T-cell (primary cell): ENCODE results near the gene WDR93. TPM values are rescaled to one million over a fixed set of nuclear protein-coding genes. Genes with fewer than 3 reads are reported as not detected.

ENCODE experiments used
- ATAC-seq, 4 experiments: fragments of 200-7000 bp in 3 of 4; fragments of 150-1000 bp in 1 of 4; cut with Tn5 transposase; replicated peaks in 1 of 4; 1 replicate in 3 of 4; 2 replicates in 1 of 4; pipeline ENCODE4 v1.10.0; 2021; ENCODE audit warnings: moderate library complexity in 3 of 4, mild to moderate bottlenecking in 2 of 4, moderate number of reproducible peaks in 1 of 4
- CTCF ChIA-PET, 2 donors: fragments of 300-600 bp; sonication (Branson Sonifier 250); formaldehyde crosslinking; loops; one replicate each; lab custom pipeline; 2022; ENCODE audit warnings: antibody characterized with exemption in 2 of 2; lab: Charles Lee
- POLR2A ChIA-PET, 2 donors: fragments of 300-600 bp; sonication (Branson Sonifier 250); formaldehyde crosslinking; loops; one replicate each; lab custom pipeline; 2022; ENCODE audit warnings: antibody characterized with exemption in 2 of 2; lab: Charles Lee
- DNase-seq, 35 experiments: peaks; one replicate each; pipeline versions ENCODE4 v3.0.0 to v3.0.0-alpha.2; 2013 to 2023
- H3K27ac ChIP-seq: one replicate; pipeline ENCODE4 v1.5.1; 2013; ENCODE audit warnings: low read length
- H3K27me3 ChIP-seq, 2 experiments: replicated peaks in 1 of 2; 1 replicate in 1 of 2; 2 replicates in 1 of 2; pipeline versions ENCODE4 v1.6.1 to v1.7.0; 2013; ENCODE audit warnings: low read length in 1 of 2, mixed read lengths in 1 of 2; ENCODE audit not compliant: control insufficient read depth in 2 of 2, insufficient read depth in 2 of 2; ENCODE audit errors: extremely low read depth in 1 of 2
- H3K36me3 ChIP-seq, 2 donors: 1 replicate in 1 of 2; 2 replicates in 1 of 2; pipeline versions ENCODE4 v1.6.1 to v1.7.0; 2013; ENCODE audit warnings: low read length in 1 of 2; ENCODE audit not compliant: control insufficient read depth in 2 of 2, insufficient read depth in 1 of 2; ENCODE audit errors: extremely low read depth in 1 of 2
- H3K4me1 ChIP-seq, 2 experiments: 1 replicate in 1 of 2; 2 replicates in 1 of 2; pipeline versions ENCODE4 v1.6.1 to v1.7.0; 2013; ENCODE audit warnings: low read length in 2 of 2, mixed read lengths in 1 of 2; ENCODE audit not compliant: insufficient read depth in 2 of 2, control insufficient read depth in 1 of 2; ENCODE audit errors: extremely low read depth in 1 of 2
- H3K4me3 ChIP-seq, 2 donors: 1 replicate in 1 of 2; 2 replicates in 1 of 2; pipeline versions ENCODE4 v1.5.1 to v1.7.0; 2013; ENCODE audit warnings: mild to moderate bottlenecking in 2 of 2, low read length in 1 of 2, moderate library complexity in 1 of 2; ENCODE audit not compliant: control insufficient read depth in 1 of 2; ENCODE audit errors: extremely low read depth in 1 of 2
- H3K9me3 ChIP-seq: 2 replicates; pipeline ENCODE4 v1.7.0; 2013
- H3K27ac Mint-ChIP-seq, 2 donors: one replicate each; pipeline ENCODE4 v1.8.0; 2020 to 2021; ENCODE audit warnings: mild to moderate bottlenecking in 2 of 2, mixed read lengths in 2 of 2
- H3K27me3 Mint-ChIP-seq, 2 donors: one replicate each; pipeline ENCODE4 v1.8.0; 2021 to 2022; ENCODE audit warnings: mixed read lengths in 2 of 2
- H3K36me3 Mint-ChIP-seq: one replicate; pipeline ENCODE4 v1.8.0; 2021; ENCODE audit warnings: mixed read lengths
- H3K4me1 Mint-ChIP-seq, 3 donors: one replicate each; pipeline ENCODE4 v1.8.0; 2020 to 2022; ENCODE audit warnings: mixed read lengths in 3 of 3, mild to moderate bottlenecking in 1 of 3
- H3K4me3 Mint-ChIP-seq, 3 donors: one replicate each; pipeline ENCODE4 v1.8.0; 2020 to 2022; ENCODE audit warnings: mild to moderate bottlenecking in 3 of 3, mixed read lengths in 3 of 3, moderate library complexity in 3 of 3
- H3K9me3 Mint-ChIP-seq, 3 donors: one replicate each; pipeline ENCODE4 v1.8.0; 2020 to 2022; ENCODE audit warnings: mixed read lengths in 3 of 3
- WGBS: methylation state at CpG from one replicate; pipeline ENCODE4 v1.1.5; 2013; ENCODE audit warnings: missing lambda C conversion rate; ENCODE audit not compliant: insufficient coverage; 5-methylcytosine and 5-hydroxymethylcytosine counted together
- total RNA-seq, 35 experiments: library from RNA in 6 of 35; stranded (reverse) in 6 of 35; fragments of 120-200 nt in 1 of 35; gene quantifications; one replicate each; pipeline versions ENCODE4 v1.2.1 to v1.2.4 and lab custom pipeline; 2013 to 2026

The WDR93 gene
- total RNA-seq, 5 donors from 2014 or later (not counting 1 experiment from before 2014, with no cell fraction given) = 0.13 to 0.35 TPM; not detected in 3

DNA sequence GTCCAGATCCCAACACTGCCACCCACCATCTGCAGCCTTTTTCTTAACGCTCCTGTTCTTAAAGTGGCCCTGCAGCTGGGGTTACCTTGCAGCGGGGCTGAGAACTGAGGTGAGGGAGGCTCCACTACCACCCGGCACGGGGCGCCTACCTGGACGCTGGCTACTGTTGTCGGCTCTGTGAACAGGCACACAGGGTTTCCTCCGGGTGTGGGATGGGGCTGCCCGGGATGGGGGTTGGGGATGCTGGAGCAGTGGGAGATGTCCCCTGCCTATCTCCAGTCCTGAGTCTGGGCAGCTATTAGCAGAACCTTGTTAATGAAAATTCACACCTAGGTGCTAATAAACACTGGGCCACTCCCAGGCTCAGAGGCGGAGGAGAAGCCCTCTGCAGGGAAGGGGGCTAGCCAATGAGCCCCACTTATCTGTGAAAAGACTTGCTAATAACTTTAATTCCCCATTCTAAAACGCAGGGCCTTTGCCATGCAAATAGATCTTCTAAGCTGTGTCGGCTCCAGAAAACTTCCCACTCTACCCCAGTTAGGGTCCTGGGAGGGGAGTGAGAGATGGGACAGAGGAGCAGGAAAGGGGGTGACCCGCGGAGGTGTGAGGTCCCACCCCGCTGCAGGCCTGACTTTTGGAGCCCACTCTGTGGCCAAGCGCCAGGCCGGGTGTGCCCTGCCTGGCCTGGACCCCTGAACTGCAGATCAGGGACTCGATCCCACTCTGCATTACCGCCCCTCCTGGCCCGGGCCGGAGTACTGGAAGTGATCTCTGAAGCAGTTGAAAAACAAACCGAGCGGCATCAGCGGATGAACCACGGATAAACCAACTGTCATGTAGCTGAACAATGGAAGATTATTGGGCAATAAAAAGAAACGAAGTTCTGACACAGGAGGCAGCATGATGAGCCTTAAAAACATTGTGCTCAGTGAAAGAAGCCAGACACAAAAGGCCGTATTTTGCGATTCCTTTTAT is 57.4 kb downstream of the WDR93 start:
- no peak overlapping the region for H3K27ac ChIP-seq
- peaks cover 0 to 38% of the 10 kb centered on the region in 2 experiments for H3K27me3 ChIP-seq
- DNase-seq (no peak), ATAC-seq (no peak)
- H3K36me3 Mint-ChIP-seq = no peaks in the 10 kb centered on the region
- whole genome bisulfite sequencing = 85% methylated on average over 20 of the region's 28 CpGs
- peaks cover 4 to 5% (median 5%) of the 10 kb centered on the region in 3 donors for H3K4me1 Mint-ChIP-seq
- H3K9me3 ChIP-seq = no peaks in the 10 kb centered on the region
- H3K9me3 Mint-ChIP-seq = no peaks in the 10 kb centered on the region
- POLR2A ChIA-PET = no interaction called here
- H3K27ac Mint-ChIP-seq = no peak overlapping the region
- no peaks in the 10 kb centered on the region for H3K36me3 ChIP-seq
- H3K4me1 ChIP-seq = peaks cover 0 to 14% of the 10 kb centered on the region in 2 experiments
- CTCF ChIA-PET = no interaction called here
- peak overlapping the region in 1 of 3 donors; percentile 77 for H3K4me3 Mint-ChIP-seq
- no peak overlapping the region for H3K4me3 ChIP-seq
- H3K27me3 Mint-ChIP-seq = peaks cover 4 to 8% of the 10 kb centered on the region in 2 donors

DNA sequence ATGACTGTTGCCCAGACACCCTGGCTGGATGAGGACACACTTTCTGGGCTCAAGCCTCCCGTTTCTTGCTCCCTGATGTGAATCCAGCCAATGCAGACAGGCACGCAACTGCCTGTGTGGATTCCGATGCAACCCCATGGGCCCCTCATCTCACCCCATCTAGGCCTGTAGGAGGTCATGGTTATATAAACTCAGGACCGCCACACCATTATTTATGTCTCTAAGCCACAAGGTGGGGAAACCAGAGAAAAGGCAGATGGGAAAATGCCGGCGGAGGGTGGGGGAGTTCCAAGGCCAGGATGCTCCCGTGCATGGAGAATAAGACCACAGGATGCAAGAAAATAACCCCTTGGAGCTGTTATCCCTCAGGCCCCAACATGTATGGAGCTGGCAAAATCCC is 58.4 kb downstream of the WDR93 start:
- ATAC-seq = no peak
- CTCF ChIA-PET = no interaction called here
- Mint-ChIP-seq H3K4me3 (peak overlapping the region; percentile 72 to 79 (median 77)), H3K4me1 (peaks cover 4 to 5% (median 5%) of the 10 kb centered on the region in 3 donors), H3K27ac (no peak overlapping the region), H3K27me3 (peaks cover 4 to 8% of the 10 kb centered on the region in 2 donors), H3K36me3 (no peaks in the 10 kb centered on the region), H3K9me3 (no peaks in the 10 kb centered on the region)
- DNase-seq = no peak
- Histone ChIP-seq H3K27ac (no peak overlapping the region), H3K9me3 (no peaks in the 10 kb centered on the region), H3K27me3 (peaks cover 0 to 31% of the 10 kb centered on the region in 2 experiments), H3K36me3 (no peaks in the 10 kb centered on the region), H3K4me1 (peaks cover 0 to 14% of the 10 kb centered on the region in 2 experiments), H3K4me3 (no peak overlapping the region)
- POLR2A ChIA-PET = no interaction called here
- WGBS = no CpG with 5 or more reads among the region's 7 CpGs

DNA sequence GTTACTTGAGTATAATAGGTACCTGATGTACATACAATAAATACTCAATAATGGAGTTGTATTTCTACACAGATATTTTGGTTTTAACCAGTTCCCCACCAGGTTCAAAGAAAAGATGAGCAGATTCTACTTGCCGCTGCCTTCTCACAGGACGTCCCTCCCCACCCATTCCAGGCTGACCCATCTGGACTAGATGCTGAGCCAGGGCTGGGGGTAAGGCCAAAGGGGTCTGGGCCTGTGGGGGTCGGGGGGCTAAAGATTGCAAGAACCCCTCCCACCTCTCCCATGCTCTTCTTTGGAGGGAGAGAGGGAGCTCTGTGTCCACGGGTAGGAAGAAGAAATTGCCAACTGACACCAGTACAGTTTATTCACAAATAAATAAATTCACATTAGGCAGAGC is 58.9 kb downstream of the WDR93 start:
- Mint-ChIP-seq H3K4me3 (peak overlapping the region; percentile 72 to 79 (median 77)), H3K27ac (peak overlapping the region in 1 of 2 donors; percentile 8), H3K4me1 (peaks cover 4 to 5% (median 5%) of the 10 kb centered on the region in 3 donors), H3K36me3 (no peaks in the 10 kb centered on the region), H3K27me3 (peaks cover 5 to 8% of the 10 kb centered on the region in 2 donors), H3K9me3 (no peaks in the 10 kb centered on the region)
- peaks cover 0 to 14% of the 10 kb centered on the region in 2 experiments for H3K4me1 ChIP-seq
- H3K27me3 ChIP-seq = peaks cover 0 to 30% of the 10 kb centered on the region in 2 experiments
- DNase-seq = no peak
- H3K36me3 ChIP-seq = no peaks in the 10 kb centered on the region
- ChIA-PET POLR2A (no interaction called here), CTCF (no interaction called here)
- H3K4me3 ChIP-seq = no peak overlapping the region
- ATAC-seq = no peak
- WGBS = no CpG with 5 or more reads among the region's 4 CpGs
- no peaks in the 10 kb centered on the region for H3K9me3 ChIP-seq
- no peak overlapping the region for H3K27ac ChIP-seq

DNA sequence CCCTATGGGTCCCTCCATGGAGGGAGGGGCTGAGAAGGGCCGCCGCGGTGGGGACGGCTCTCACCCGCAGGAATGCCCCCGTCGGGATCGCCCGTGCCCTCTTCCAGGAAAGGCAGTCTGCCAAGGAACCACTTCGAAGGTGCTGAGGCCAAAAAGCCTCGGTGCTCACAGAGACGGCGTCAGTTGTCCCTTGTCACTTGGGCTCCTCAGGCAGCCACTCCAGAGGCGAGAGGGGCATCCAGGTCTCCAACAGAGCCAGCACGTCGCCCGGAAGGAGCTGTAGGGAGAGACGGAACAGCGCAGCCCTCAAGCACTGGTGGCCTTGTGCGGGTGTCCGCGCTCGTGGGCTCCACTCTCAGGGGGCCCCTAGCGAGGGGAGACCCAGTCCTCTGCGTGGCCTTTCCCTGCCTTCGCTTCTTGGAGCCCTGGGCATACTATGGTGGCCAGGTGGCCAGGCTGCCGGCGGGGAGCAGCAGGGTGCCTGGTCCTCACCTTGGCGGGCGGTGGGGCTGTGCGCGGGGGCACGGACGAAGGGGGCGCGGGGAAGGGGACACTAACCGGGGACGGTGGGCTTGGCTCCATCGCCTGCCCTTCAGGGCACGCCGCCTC is 59.4 kb downstream of the WDR93 start:
- 17% methylated on average over 40 of the region's 41 CpGs for WGBS
- H3K4me3 ChIP-seq = peak overlapping the region; percentile 46 to 68
- peak overlapping the region; percentile 72 to 79 (median 77) for H3K4me3 Mint-ChIP-seq
- H3K27ac Mint-ChIP-seq = no peak overlapping the region
- H3K9me3 ChIP-seq = no peaks in the 10 kb centered on the region
- H3K36me3 Mint-ChIP-seq = no peaks in the 10 kb centered on the region
- H3K4me1 ChIP-seq = peaks cover 0 to 14% of the 10 kb centered on the region in 2 experiments
- H3K4me1 Mint-ChIP-seq = peaks cover 4 to 5% (median 5%) of the 10 kb centered on the region in 3 donors
- DNase-seq = peak in 4 of 35 experiments; percentile 1 to 20 (median 12)
- H3K36me3 ChIP-seq = no peaks in the 10 kb centered on the region
- no peaks in the 10 kb centered on the region for H3K9me3 Mint-ChIP-seq
- no peak overlapping the region for H3K27ac ChIP-seq
- peaks cover 9 to 12% of the 10 kb centered on the region in 2 donors for H3K27me3 Mint-ChIP-seq
- ChIA-PET POLR2A (no interaction called here), CTCF (no interaction called here)
- H3K27me3 ChIP-seq = peaks cover 0 to 24% of the 10 kb centered on the region in 2 experiments
- peak in 1 of 4 experiments; percentile 7 for ATAC-seq

DNA sequence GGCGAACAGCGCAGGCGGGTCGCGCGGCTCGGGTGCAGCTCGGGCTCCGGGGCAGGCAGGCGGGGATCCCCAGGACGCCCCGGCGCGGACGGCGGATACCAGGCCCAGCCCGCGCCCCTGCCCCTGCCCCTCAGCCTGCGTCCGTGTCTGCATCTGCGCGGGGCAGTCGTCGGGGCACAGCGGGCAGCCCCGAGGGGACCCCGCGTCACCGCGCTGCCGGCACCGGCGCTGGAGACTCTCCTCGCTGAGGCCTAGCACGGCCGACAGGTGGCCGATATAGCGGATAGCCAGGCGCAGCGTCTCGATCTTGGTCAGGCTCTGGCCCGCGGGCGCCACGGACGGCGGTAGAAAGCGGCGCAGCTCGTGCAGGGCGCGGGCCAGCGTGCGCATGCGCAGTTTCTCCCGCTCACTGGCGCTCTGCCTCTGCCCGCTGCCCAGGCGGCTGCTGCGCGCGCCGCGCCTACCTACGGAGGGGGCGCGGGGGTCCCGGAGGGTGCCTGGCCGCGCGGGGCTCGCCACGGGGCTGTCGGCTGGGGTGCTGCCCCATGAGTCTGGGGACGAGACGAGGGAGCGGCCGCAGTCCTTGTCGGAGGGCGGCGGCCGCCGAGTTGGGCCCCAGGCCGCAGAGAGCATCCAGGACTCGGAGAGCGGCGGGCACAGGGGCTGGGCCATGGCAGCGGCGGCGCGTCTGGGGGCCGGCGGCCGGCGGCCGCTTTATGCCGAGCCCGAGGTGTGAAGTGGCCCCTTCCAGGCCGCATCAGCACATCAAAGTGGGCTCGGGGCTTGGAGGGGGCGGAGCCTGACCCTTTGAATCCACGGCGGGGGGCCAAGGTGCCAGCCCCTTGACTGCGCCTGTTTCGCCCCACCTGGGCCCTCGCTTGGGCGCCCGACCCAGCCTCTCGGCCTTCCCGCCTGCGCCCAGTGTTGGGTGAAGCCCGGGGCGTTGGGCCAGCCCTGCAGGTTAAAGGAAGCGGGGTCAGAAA is 60.2 kb downstream of the WDR93 start, which contains the start of gene MESP1:
Gene MESP1 (minus strand): TSS at position 690 of the 983 bp plus-strand sequence. CDS start 18 bp downstream, at position 672.
- ATAC-seq = peak; percentile 94 to 96 (median 96)
- Mint-ChIP-seq H3K4me1 (peaks cover 4 to 5% (median 5%) of the 10 kb centered on the region in 3 donors), H3K4me3 (peak within 1 kb of the TSS; percentile 74 to 79 (median 77)), H3K9me3 (no peaks in the 10 kb centered on the region), H3K27me3 (peaks cover 13 to 15% of the 10 kb centered on the region in 2 donors), H3K36me3 (no peaks in the 10 kb centered on the region), H3K27ac (no peak within 1 kb of the TSS)
- H3K4me3 ChIP-seq = peak within 1 kb of the TSS; percentile 46 to 68
- CTCF ChIA-PET = no interaction called here
- H3K27ac ChIP-seq = no peak within 1 kb of the TSS
- H3K36me3 ChIP-seq = no peaks in the 10 kb centered on the region
- DNase-seq = peak; percentile 62 to 90 (median 78)
- H3K4me1 ChIP-seq = peaks cover 0 to 14% of the 10 kb centered on the region in 2 experiments
- no peaks in the 10 kb centered on the region for H3K9me3 ChIP-seq
- POLR2A ChIA-PET = no interaction called here
- 5% methylated on average over 113 of the region's 114 CpGs for WGBS
- peaks cover 0 to 23% of the 10 kb centered on the region in 2 experiments for H3K27me3 ChIP-seq
